Measurements from ENCODE around the gene CALCA. TPM values are rescaled to one million over a fixed set of nuclear protein-coding genes. Genes with fewer than 3 reads are reported as not detected.
A peak's percentile ranks its signal among the peaks of the same experiment; 100 is the strongest.

The CALCA gene
- polyA plus RNA-seq, 1 donor (not counting 4 experiments of a cell fraction or from before 2014, with no cell fraction given) = not detected

DNA sequence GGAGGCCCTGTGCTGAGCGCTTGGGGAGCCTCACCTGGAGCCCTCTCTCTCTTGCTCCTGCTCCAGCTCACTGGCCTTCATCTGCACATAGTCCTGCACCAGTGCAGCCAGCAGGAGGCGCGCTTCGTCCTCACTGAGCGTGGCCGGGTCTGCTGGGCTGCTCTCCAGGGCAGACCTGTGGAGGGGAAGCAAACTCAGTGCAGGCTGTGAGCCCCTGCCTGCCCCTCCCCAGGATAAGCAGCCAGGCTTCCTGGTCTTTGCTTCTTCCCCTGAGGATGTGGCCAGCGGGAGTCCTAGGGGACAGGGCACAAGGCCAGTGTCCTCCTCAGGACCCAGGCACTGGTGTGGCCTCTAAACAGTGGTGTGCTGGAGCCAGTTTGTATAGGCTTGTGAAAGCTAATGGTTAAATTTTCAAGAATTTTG, 2.2 kb downstream of the CALCA start:
- DNase-seq (ENCODE audit: low read depth, low spot score) (no peak), FAIRE-seq (no peak)
- no peak overlapping the region for H3K4me2 ChIP-seq (ENCODE audit: control insufficient read depth, extremely low read depth, insufficient read depth, low read depth, low read length)
- H3K9me1 ChIP-seq (ENCODE audit: control insufficient read depth, extremely low read depth, insufficient read depth, low read length) = no peaks in the 10 kb centered on the region
- no peaks in the 10 kb centered on the region for H4K20me1 ChIP-seq (ENCODE audit: control insufficient read depth, extremely low read depth, insufficient read depth, low read length)
- H3K27me3 ChIP-seq (ENCODE audit: control insufficient read depth, extremely low read depth, insufficient read depth, low read length) = peaks cover 66% of the 10 kb centered on the region
- H2AFZ ChIP-seq (ENCODE audit: control insufficient read depth, low read length) = no peak overlapping the region
- H3K9ac ChIP-seq (ENCODE audit: control insufficient read depth, extremely low read depth, insufficient read depth, low read length) = no peak overlapping the region
- H3K36me3 ChIP-seq (ENCODE audit: control insufficient read depth in 2 of 2, extremely low read depth in 1 of 2, insufficient read depth in 2 of 2, low read length in 2 of 2) = no peaks in the 10 kb centered on the region
- no peak overlapping the region for H3K4me3 ChIP-seq (ENCODE audit: control insufficient read depth in 2 of 3, extremely low read depth in 1 of 3, insufficient read depth in 2 of 3, low read depth in 1 of 3, low read length in 3 of 3)
- no peaks in the 10 kb centered on the region for H3K9me3 ChIP-seq (ENCODE audit: control insufficient read depth, low read depth, low read length)
- TF ChIP-seq EZH2 (IDR thresholded peaks at IDR 0.05; ENCODE audit: low read length) = no peak
- TF ChIP-seq, protein P1, sequence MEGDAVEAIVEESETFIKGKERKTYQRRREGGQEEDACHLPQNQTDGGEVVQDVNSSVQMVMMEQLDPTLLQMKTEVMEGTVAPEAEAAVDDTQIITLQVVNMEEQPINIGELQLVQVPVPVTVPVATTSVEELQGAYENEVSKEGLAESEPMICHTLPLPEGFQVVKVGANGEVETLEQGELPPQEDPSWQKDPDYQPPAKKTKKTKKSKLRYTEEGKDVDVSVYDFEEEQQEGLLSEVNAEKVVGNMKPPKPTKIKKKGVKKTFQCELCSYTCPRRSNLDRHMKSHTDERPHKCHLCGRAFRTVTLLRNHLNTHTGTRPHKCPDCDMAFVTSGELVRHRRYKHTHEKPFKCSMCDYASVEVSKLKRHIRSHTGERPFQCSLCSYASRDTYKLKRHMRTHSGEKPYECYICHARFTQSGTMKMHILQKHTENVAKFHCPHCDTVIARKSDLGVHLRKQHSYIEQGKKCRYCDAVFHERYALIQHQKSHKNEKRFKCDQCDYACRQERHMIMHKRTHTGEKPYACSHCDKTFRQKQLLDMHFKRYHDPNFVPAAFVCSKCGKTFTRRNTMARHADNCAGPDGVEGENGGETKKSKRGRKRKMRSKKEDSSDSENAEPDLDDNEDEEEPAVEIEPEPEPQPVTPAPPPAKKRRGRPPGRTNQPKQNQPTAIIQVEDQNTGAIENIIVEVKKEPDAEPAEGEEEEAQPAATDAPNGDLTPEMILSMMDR (optimal IDR thresholded peaks at IDR 0.05 in 1 of 3, IDR thresholded peaks at IDR 0.05 in 1 of 3, conservative IDR thresholded peaks at IDR 0.05 in 1 of 3; ENCODE audit: extremely low read depth in 1 of 3, insufficient read depth in 2 of 3, low read length in 3 of 3) = peak; percentile 52 to 89 (median 73)
- peaks cover 9% of the 10 kb centered on the region for H3K4me1 ChIP-seq (ENCODE audit: control insufficient read depth, extremely low read depth, insufficient read depth, low read length)
- H3K27ac ChIP-seq (ENCODE audit: control insufficient read depth, insufficient read depth, low read length) = no peak overlapping the region
- dilution Hi-C loops (cut with MboI; ENCODE audit: extremely low pct_ligation_motif_present, low sequenced_read_pairs) = no loop called here
- H3K79me2 ChIP-seq (ENCODE audit: control insufficient read depth, insufficient read depth, low read length) = no peaks in the 10 kb centered on the region

- dilution Hi-C loops (cut with MboI; ENCODE audit: extremely low pct_ligation_motif_present, low sequenced_read_pairs) = no loop called here
Observed at GRCh38 chr11:14967581-14968243, 4.4 kb downstream of the CALCA start.

More at GRCh38 chr11:14967581-14968243, 4.4 kb downstream of the CALCA start:
- H3K4me2 ChIP-seq (ENCODE audit: control insufficient read depth, extremely low read depth, insufficient read depth, low read depth, low read length) = no peak overlapping the region
- H3K27me3 ChIP-seq (ENCODE audit: control insufficient read depth, extremely low read depth, insufficient read depth, low read length) = peaks cover 44% of the 10 kb centered on the region
- H3K27ac ChIP-seq (ENCODE audit: control insufficient read depth, insufficient read depth, low read length) = no peak overlapping the region
- peaks cover 3% of the 10 kb centered on the region for H3K4me1 ChIP-seq (ENCODE audit: control insufficient read depth, extremely low read depth, insufficient read depth, low read length)
- FAIRE-seq (no peak), DNase-seq (ENCODE audit: low read depth, low spot score) (no peak)
- TF ChIP-seq, protein P1 (optimal IDR thresholded peaks at IDR 0.05 in 1 of 3, IDR thresholded peaks at IDR 0.05 in 1 of 3, conservative IDR thresholded peaks at IDR 0.05 in 1 of 3; ENCODE audit: extremely low read depth in 1 of 3, insufficient read depth in 2 of 3, low read length in 3 of 3) = no peak
- no peak for TF ChIP-seq EZH2 (IDR thresholded peaks at IDR 0.05; ENCODE audit: low read length)
- H3K9me3 ChIP-seq (ENCODE audit: control insufficient read depth, low read depth, low read length) = no peaks in the 10 kb centered on the region
- no peaks in the 10 kb centered on the region for H3K79me2 ChIP-seq (ENCODE audit: control insufficient read depth, insufficient read depth, low read length)
- H2AFZ ChIP-seq (ENCODE audit: control insufficient read depth, low read length) = no peak overlapping the region
- H3K36me3 ChIP-seq (ENCODE audit: control insufficient read depth in 2 of 2, extremely low read depth in 1 of 2, insufficient read depth in 2 of 2, low read length in 2 of 2) = no peaks in the 10 kb centered on the region
- no peaks in the 10 kb centered on the region for H3K9me1 ChIP-seq (ENCODE audit: control insufficient read depth, extremely low read depth, insufficient read depth, low read length)
- H4K20me1 ChIP-seq (ENCODE audit: control insufficient read depth, extremely low read depth, insufficient read depth, low read length) = no peaks in the 10 kb centered on the region
- H3K9ac ChIP-seq (ENCODE audit: control insufficient read depth, extremely low read depth, insufficient read depth, low read length) = no peak overlapping the region
- no peak overlapping the region for H3K4me3 ChIP-seq (ENCODE audit: control insufficient read depth in 2 of 3, extremely low read depth in 1 of 3, insufficient read depth in 2 of 3, low read depth in 1 of 3, low read length in 3 of 3)
